Transverse colon (tissue), 4 donors: ENCODE data around the gene KRTAP3-2.

Source experiments
- CTCF ChIP-seq, 5 experiments: fragments of 200-600 bp in 3 of 5; fragments of 450-650 bp in 2 of 5; sonication (generic) in 3 of 5; IDR thresholded peaks; 1 replicate in 2 of 5; 2 replicates in 3 of 5; pipeline ENCODE4 v1.5.1; 2016 to 2017; ENCODE audit warnings: antibody characterized with exemption in 5 of 5, inconsistent platforms in 3 of 5, mild to moderate bottlenecking in 2 of 5, moderate library complexity in 1 of 5
- EP300 ChIP-seq: sonication (generic); formaldehyde crosslinking; IDR thresholded peaks from one replicate; pipeline ENCODE4 v1.6.1; 2017; ENCODE audit warnings: antibody characterized with exemption, low read depth
- POLR2A ChIP-seq: fragments of 450-650 bp; IDR thresholded peaks from one replicate; pipeline ENCODE4 v1.6.1; 2016; ENCODE audit warnings: antibody characterized with exemption, mild to moderate bottlenecking, moderate library complexity
- POLR2AphosphoS5 ChIP-seq, 3 donors: sonication (generic); formaldehyde crosslinking; IDR thresholded peaks; one replicate each; pipeline ENCODE4 v1.6.1; 2016; ENCODE audit warnings: antibody characterized with exemption in 3 of 3

GRCh38 chr17:40966848-40967247 is 32.9 kb downstream of the KRTAP3-2 start, which contains the start of gene KRT39:
- no peak for TF ChIP-seq POLR2AphosphoS5 (IDR thresholded peaks at IDR 0.05)
- no peak for TF ChIP-seq POLR2A
- TF ChIP-seq CTCF (IDR thresholded peaks at IDR 0.05), result no peak
- no peak for TF ChIP-seq EP300
